Ovary (tissue), 9 donors: ENCODE data around the gene OTUD7B. TPM values are rescaled to one million over a fixed set of nuclear protein-coding genes. Genes with fewer than 3 reads are reported as not detected.

Experiments used
- DNase-seq, 5 donors: peaks; one replicate each; pipeline ENCODE4 v3.0.0-alpha.2; 2019 to 2020
- H3K27ac ChIP-seq, 2 donors: fragments of 200-600 bp; one replicate each; pipeline versions ENCODE4 v1.5.1 to v1.8.0; 2019 to 2022
- H3K27me3 ChIP-seq: fragments of 200-600 bp; one replicate; pipeline ENCODE4 v1.8.0; 2022
- H3K36me3 ChIP-seq: fragments of 200-600 bp; sonication (generic); one replicate; pipeline ENCODE4 v1.5.1; 2019
- H3K4me1 ChIP-seq: one replicate; pipeline ENCODE4 v1.8.1; 2013; ENCODE audit warnings: mild to moderate bottlenecking, moderate library complexity; ENCODE audit not compliant: insufficient read depth
- H3K4me3 ChIP-seq: fragments of 200-600 bp; sonication (generic); one replicate; pipeline ENCODE4 v1.5.1; 2017
- H3K9me3 ChIP-seq, 2 donors: fragments of 200-600 bp in 1 of 2; sonication (generic) in 1 of 2; one replicate each; pipeline versions ENCODE4 v1.5.1 to v1.8.1; 2013 to 2019; ENCODE audit warnings: mild to moderate bottlenecking in 1 of 2, moderate library complexity in 1 of 2
- CTCF ChIP-seq, 3 donors: fragments of 450-650 bp in 2 of 3; fragments of 200-600 bp in 1 of 3; IDR thresholded peaks; one replicate each; pipeline versions ENCODE4 v1.5.1 to v1.8.0; 2016 to 2022; ENCODE audit warnings: antibody characterized with exemption in 3 of 3, mild to moderate bottlenecking in 1 of 3
- EP300 ChIP-seq: sonication (generic); formaldehyde crosslinking; IDR thresholded peaks from one replicate; pipeline ENCODE4 v1.6.1; 2017; ENCODE audit warnings: antibody characterized with exemption
- POLR2A ChIP-seq: fragments of 450-650 bp; IDR thresholded peaks from one replicate; pipeline ENCODE4 v1.6.1; 2017; ENCODE audit warnings: antibody characterized with exemption, mild to moderate bottlenecking, moderate library complexity
- WGBS, 3 donors: extraction: QIAGEN DNeasy Blood & Tissue Kit in 1 of 3; methylation state at CpG; one replicate each; pipeline versions ENCODE4 v1.1.5 to v1.1.7; 2013 to 2017; 5-methylcytosine and 5-hydroxymethylcytosine counted together
- intact Hi-C, 4 donors: fragments of 100-400 bp; cut with DNase I; formaldehyde crosslinking; loops; one replicate each; pipeline versions ENCODE4 v1.11.0 to v1.15.1; 2022 to 2023
- polyA plus RNA-seq, 2 donors: library from polyadenylated mRNA; stranded (reverse); fragments of 200-250 nt in 1 of 2; fragments of 350-450 nt in 1 of 2; fragmentation: Illumina TruSeq in 1 of 2; extraction: RNeasy Lipid Tissue Mini Kit (QIAGEN cat#74804) in 1 of 2; gene quantifications; one replicate each; pipeline ENCODE4 v1.2.3, GENCODE V29; 2013 to 2014
- total RNA-seq, 7 donors: library from RNA; depleted of rRNA in 2 of 7; stranded (reverse); fragments of >200 nt in 2 of 7; fragmentation: NEBNext Ultra II Directional in 3 of 7; extraction: Animal tissue kit (Norgen Biotek cat#: 25700) in 3 of 7; gene quantifications; one replicate each; pipeline versions ENCODE4 v1.1.0 to v1.2.4, GENCODE V29; 2016 to 2023
- donor health status: DM: no; HTN: no; CAD: no; lungs with moderate emphysema.
- donor health status: DM: no; HTN: no; CAD: no.
- donor health status: Bipolar disorder and iron deficiency.
- donor health status: DM: yes; HTN: yes; CAD: no.
- donor health status: DM: no; HTN: no; CAD: no.
- donor health status: DM: yes; HTN: yes; CAD: no.

The OTUD7B gene
- total and polyA plus RNA-seq, 9 donors = 9.4 to 40.1 (median 28.8) TPM

- Histone ChIP-seq H3K4me1 (peaks cover 16% of the 10 kb centered on the region), H3K27ac (no peak overlapping the region), H3K9me3 (no peaks in the 10 kb centered on the region), H3K36me3 (no peaks in the 10 kb centered on the region), H3K27me3 (no peaks in the 10 kb centered on the region), H3K4me3 (no peak overlapping the region)
- no peak for TF ChIP-seq EP300
- TF ChIP-seq CTCF (IDR thresholded peaks at IDR 0.05) = no peak
- TF ChIP-seq POLR2A = no peak
- no peak for DNase-seq
- intact Hi-C loops = loop anchor here in 1 of 4 donors (5.0 kb wide), 1 partner anchor 40 kb away; the partner anchor contains the start of gene BOLA1
Measured at GRCh38 chr1:149937759-149938158, 72.8 kb downstream of the OTUD7B start.

GRCh38 chr1:149936992-149937705 is 73.4 kb downstream of the OTUD7B start:
- intact Hi-C loops = loop anchor here in 1 of 4 donors (5.0 kb wide), 1 partner anchor 40 kb away; the partner anchor contains the start of gene BOLA1
- WGBS, 3 donors = 5 to 13% (median 9%) methylated on average over 8 of the region's 8 CpGs
- TF ChIP-seq POLR2A = no peak
- TF ChIP-seq EP300 = no peak
- TF ChIP-seq CTCF (IDR thresholded peaks at IDR 0.05) = no peak
- Histone ChIP-seq H3K27ac (peak overlapping the region; percentile 53 to 77), H3K9me3 (no peaks in the 10 kb centered on the region), H3K4me1 (peaks cover 16% of the 10 kb centered on the region), H3K36me3 (no peaks in the 10 kb centered on the region), H3K4me3 (peak overlapping the region; percentile 54), H3K27me3 (no peaks in the 10 kb centered on the region)
- no peak for DNase-seq

GRCh38 chr1:149936170-149936991 is 74.1 kb downstream of the OTUD7B start, which contains the start of gene MTMR11:
MTMR11 (minus strand) TSS chr1:149936879; CDS start chr1:149936647, 232 bp downstream.
- Histone ChIP-seq H3K4me3 (peak within 1 kb of the TSS; percentile 54), H3K4me1 (peaks cover 16% of the 10 kb centered on the region), H3K36me3 (no peaks in the 10 kb centered on the region), H3K9me3 (no peaks in the 10 kb centered on the region), H3K27ac (peak within 1 kb of the TSS; percentile 53 to 77), H3K27me3 (no peaks in the 10 kb centered on the region)
- no peak for TF ChIP-seq POLR2A
- TF ChIP-seq EP300 = no peak
- no peak for TF ChIP-seq CTCF (IDR thresholded peaks at IDR 0.05)
- 1 to 5% (median 5%) methylated on average over 18 of the region's 18 CpGs for WGBS, 3 donors
- intact Hi-C loops = loop anchor here in 1 of 4 donors (5.0 kb wide), 1 partner anchor 39 kb away; the partner anchor contains the start of gene BOLA1
- peak in 4 of 5 donors; percentile 56 to 62 (median 58) for DNase-seq

- H3K36me3 ChIP-seq = no peaks in the 10 kb centered on the region
- TF ChIP-seq POLR2A (no peak), EP300 (no peak), CTCF (IDR thresholded peaks at IDR 0.05) (no peak)
- WGBS, 3 donors = 78 to 81% (median 79%) methylated on average over 2 of the region's 2 CpGs
- peak overlapping the region in 1 of 2 donors; percentile 9 for H3K27ac ChIP-seq
- no peak overlapping the region for H3K4me3 ChIP-seq
- H3K27me3 ChIP-seq = no peaks in the 10 kb centered on the region
- peaks cover 12% of the 10 kb centered on the region for H3K4me1 ChIP-seq
- DNase-seq = no peak
- no peaks in the 10 kb centered on the region for H3K9me3 ChIP-seq
- intact Hi-C loops = loop anchor here in 1 of 4 donors (5.0 kb wide), 1 partner anchor 42 kb away; no protein-coding TSS in a partner anchor
Measured at GRCh38 chr1:149934356-149934755, 76.2 kb downstream of the OTUD7B start.
